Astrocyte (in vitro differentiated cells and primary cell): Measurements from ENCODE around the gene SETD1B.

Experiments used
- CTCF ChIP-seq: IDR thresholded peaks from 2 replicates; pipeline ENCODE4 v1.5.1; 2011; ENCODE audit warnings: low read depth, mild to moderate bottlenecking, inconsistent platforms, low read length, moderate library complexity; ENCODE audit not compliant: insufficient read depth
- EZH2 ChIP-seq: IDR thresholded peaks from 2 replicates; pipeline ENCODE4 v1.6.1; 2012; ENCODE audit warnings: mild to moderate bottlenecking, low read length, inconsistent platforms; ENCODE audit not compliant: insufficient read depth

- no peak for TF ChIP-seq CTCF
- TF ChIP-seq EZH2, result no peak
Measured at GRCh38 chr12:121764808-121765207, 39.0 kb upstream of the SETD1B start.
